ENCODE data around the gene ATP5IF1.

DNA sequence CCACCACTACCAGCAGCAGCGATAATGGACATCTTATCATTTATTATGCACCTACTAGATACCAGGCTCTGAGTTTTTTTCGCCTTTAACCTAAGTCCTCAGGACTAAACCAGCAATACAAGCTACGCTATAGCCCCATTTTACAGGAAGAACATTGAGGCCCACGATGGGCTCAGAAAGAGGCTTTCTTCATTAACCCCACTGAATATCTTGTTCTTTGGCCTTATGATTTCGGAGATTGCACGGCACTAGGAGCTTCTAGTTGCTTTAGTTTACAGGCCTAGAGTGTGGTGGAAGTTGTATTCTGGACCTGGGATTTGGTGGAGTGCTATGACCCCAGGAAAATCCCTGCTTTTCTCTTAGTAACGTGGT, 24.9 kb downstream of the ATP5IF1 start:
- TF ChIP-seq, protein P1, sequence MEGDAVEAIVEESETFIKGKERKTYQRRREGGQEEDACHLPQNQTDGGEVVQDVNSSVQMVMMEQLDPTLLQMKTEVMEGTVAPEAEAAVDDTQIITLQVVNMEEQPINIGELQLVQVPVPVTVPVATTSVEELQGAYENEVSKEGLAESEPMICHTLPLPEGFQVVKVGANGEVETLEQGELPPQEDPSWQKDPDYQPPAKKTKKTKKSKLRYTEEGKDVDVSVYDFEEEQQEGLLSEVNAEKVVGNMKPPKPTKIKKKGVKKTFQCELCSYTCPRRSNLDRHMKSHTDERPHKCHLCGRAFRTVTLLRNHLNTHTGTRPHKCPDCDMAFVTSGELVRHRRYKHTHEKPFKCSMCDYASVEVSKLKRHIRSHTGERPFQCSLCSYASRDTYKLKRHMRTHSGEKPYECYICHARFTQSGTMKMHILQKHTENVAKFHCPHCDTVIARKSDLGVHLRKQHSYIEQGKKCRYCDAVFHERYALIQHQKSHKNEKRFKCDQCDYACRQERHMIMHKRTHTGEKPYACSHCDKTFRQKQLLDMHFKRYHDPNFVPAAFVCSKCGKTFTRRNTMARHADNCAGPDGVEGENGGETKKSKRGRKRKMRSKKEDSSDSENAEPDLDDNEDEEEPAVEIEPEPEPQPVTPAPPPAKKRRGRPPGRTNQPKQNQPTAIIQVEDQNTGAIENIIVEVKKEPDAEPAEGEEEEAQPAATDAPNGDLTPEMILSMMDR (IDR thresholded peaks at IDR 0.05), result no peak
- no peak for TF ChIP-seq EZH2 (IDR thresholded peaks at IDR 0.05; ENCODE audit: borderline replicate concordance, insufficient read depth, low read depth, low read length, poor library complexity, severe bottlenecking)
